Activated T-cell treated with anti-CD3 and anti-CD28 coated beads, Interleukin-2, amount 50 U/mL, for 72 hours (primary cell): Measurements from ENCODE around the gene FLCN. TPM values are rescaled to one million over a fixed set of nuclear protein-coding genes. Genes with fewer than 3 reads are reported as not detected.

Experiments used
- ATAC-seq, 2 donors: fragments of 150-1000 bp; cut with Tn5 transposase; replicated peaks in 1 of 2; 2 replicates each; pipeline ENCODE4 v1.10.0; 2021; ENCODE audit warnings: moderate library complexity in 2 of 2, mild to moderate bottlenecking in 1 of 2
- DNase-seq, 2 donors: peaks; one replicate each; pipeline ENCODE4 v3.0.0; 2021 to 2022; ENCODE audit warnings: mixed read lengths in 1 of 2
- H3K27ac Mint-ChIP-seq: one replicate; pipeline ENCODE4 v1.8.0; 2022; ENCODE audit warnings: mild to moderate bottlenecking, moderate library complexity, mixed read lengths
- H3K27me3 Mint-ChIP-seq: one replicate; pipeline ENCODE4 v1.8.0; 2022; ENCODE audit warnings: low read depth, mixed read lengths
- H3K36me3 Mint-ChIP-seq, 2 donors: one replicate each; pipeline ENCODE4 v1.8.0; 2022; ENCODE audit warnings: mixed read lengths in 2 of 2, mild to moderate bottlenecking in 1 of 2; ENCODE audit not compliant: insufficient read depth in 2 of 2
- H3K4me1 Mint-ChIP-seq: one replicate; pipeline ENCODE4 v1.8.0; 2022; ENCODE audit warnings: low read depth, mixed read lengths
- H3K4me3 Mint-ChIP-seq, 2 donors: one replicate each; pipeline ENCODE4 v1.8.0; 2022; ENCODE audit warnings: mild to moderate bottlenecking in 2 of 2, mixed read lengths in 2 of 2, moderate library complexity in 2 of 2
- H3K9me3 Mint-ChIP-seq, 2 donors: one replicate each; pipeline ENCODE4 v1.8.0; 2022; ENCODE audit warnings: mixed read lengths in 2 of 2
- total RNA-seq, 2 donors: library from RNA; stranded (reverse); gene quantifications; one replicate each; pipeline ENCODE4 v1.2.3, GENCODE V29; 2022

Gene FLCN
- total RNA-seq, 2 donors from 2014 or later, result 27.3 to 29.2 TPM

- DNase-seq (no peak), ATAC-seq (no peak)
- Mint-ChIP-seq H3K27me3 (no peaks in the 10 kb centered on the region), H3K4me1 (peaks cover 2% of the 10 kb centered on the region), H3K9me3 (no peaks in the 10 kb centered on the region), H3K4me3 (no peak overlapping the region), H3K36me3 (peaks cover 6 to 9% of the 10 kb centered on the region in 2 donors), H3K27ac (no peak overlapping the region)
These were observed 7.3 kb downstream of the FLCN start for GRCh38 chr17:17229416-17230384.

- ATAC-seq (no peak), DNase-seq (no peak)
- H3K27me3 Mint-ChIP-seq, result no peaks in the 10 kb centered on the region
- H3K4me3 Mint-ChIP-seq, result no peak overlapping the region
- no peaks in the 10 kb centered on the region for H3K4me1 Mint-ChIP-seq
- H3K9me3 Mint-ChIP-seq, result no peaks in the 10 kb centered on the region
- no peak overlapping the region for H3K27ac Mint-ChIP-seq
- H3K36me3 Mint-ChIP-seq, result peaks cover 7 to 13% of the 10 kb centered on the region in 2 donors
These were observed 8.3 kb downstream of the FLCN start for GRCh38 chr17:17228521-17229279.

- Mint-ChIP-seq H3K36me3 (peaks cover 8 to 13% of the 10 kb centered on the region in 2 donors), H3K27me3 (no peaks in the 10 kb centered on the region), H3K4me1 (no peaks in the 10 kb centered on the region), H3K9me3 (no peaks in the 10 kb centered on the region), H3K4me3 (no peak overlapping the region), H3K27ac (no peak overlapping the region)
- DNase-seq (no peak), ATAC-seq (no peak)
These were observed 9.1 kb downstream of the FLCN start for GRCh38 chr17:17227608-17228520.

GRCh38 chr17:17226451-17227265, 10.3 kb downstream of the FLCN start:
- H3K36me3 Mint-ChIP-seq, result peaks cover 10 to 13% of the 10 kb centered on the region in 2 donors
- H3K27ac Mint-ChIP-seq, result no peak overlapping the region
- DNase-seq (no peak), ATAC-seq (no peak)
- no peaks in the 10 kb centered on the region for H3K9me3 Mint-ChIP-seq
- no peak overlapping the region for H3K4me3 Mint-ChIP-seq
- H3K27me3 Mint-ChIP-seq, result no peaks in the 10 kb centered on the region
- H3K4me1 Mint-ChIP-seq, result no peaks in the 10 kb centered on the region

- H3K4me1 Mint-ChIP-seq, result no peaks in the 10 kb centered on the region
- ATAC-seq (no peak), DNase-seq (no peak)
- H3K9me3 Mint-ChIP-seq, result no peaks in the 10 kb centered on the region
- no peaks in the 10 kb centered on the region for H3K27me3 Mint-ChIP-seq
- peaks cover 10 to 16% of the 10 kb centered on the region in 2 donors for H3K36me3 Mint-ChIP-seq
- no peak overlapping the region for H3K4me3 Mint-ChIP-seq
- no peak overlapping the region for H3K27ac Mint-ChIP-seq
These were observed 11.1 kb downstream of the FLCN start for GRCh38 chr17:17225901-17226300.

- Mint-ChIP-seq H3K27ac (no peak overlapping the region), H3K4me3 (no peak overlapping the region), H3K27me3 (no peaks in the 10 kb centered on the region), H3K4me1 (no peaks in the 10 kb centered on the region), H3K9me3 (no peaks in the 10 kb centered on the region), H3K36me3 (peaks cover 10 to 14% of the 10 kb centered on the region in 2 donors)
- DNase-seq (no peak), ATAC-seq (no peak)
These were observed 12.8 kb downstream of the FLCN start for GRCh38 chr17:17224137-17224536.

DNA sequence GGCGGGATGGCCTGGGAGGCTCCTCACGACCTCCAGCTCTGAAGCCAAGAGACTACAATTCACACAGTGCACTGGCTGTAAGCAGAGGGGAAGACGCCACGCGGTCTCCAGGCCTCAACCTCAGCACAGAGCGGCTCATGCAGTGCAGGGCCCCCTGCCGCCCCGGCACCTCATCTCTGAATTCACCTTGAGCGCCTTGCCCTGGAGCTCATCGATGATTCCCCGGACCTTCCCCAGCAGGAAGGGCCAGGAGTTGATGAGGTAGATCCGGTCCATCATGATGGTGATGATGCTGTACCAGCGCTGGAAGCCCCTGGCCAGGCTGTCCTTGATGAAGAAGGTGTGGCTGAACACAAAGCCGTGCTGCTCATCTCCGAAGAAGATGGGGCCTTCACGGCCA, 13.2 kb downstream of the FLCN start:
- ATAC-seq, result no peak
- Mint-ChIP-seq H3K9me3 (no peaks in the 10 kb centered on the region), H3K27ac (peak overlapping the region; percentile 28), H3K4me3 (no peak overlapping the region), H3K4me1 (no peaks in the 10 kb centered on the region), H3K36me3 (peaks cover 10 to 13% of the 10 kb centered on the region in 2 donors), H3K27me3 (no peaks in the 10 kb centered on the region)
- DNase-seq, result no peak

- no peak overlapping the region for H3K4me3 Mint-ChIP-seq
- no peaks in the 10 kb centered on the region for H3K9me3 Mint-ChIP-seq
- no peak for DNase-seq
- peaks cover 10 to 23% of the 10 kb centered on the region in 2 donors for H3K36me3 Mint-ChIP-seq
- no peaks in the 10 kb centered on the region for H3K4me1 Mint-ChIP-seq
- H3K27me3 Mint-ChIP-seq, result no peaks in the 10 kb centered on the region
- H3K27ac Mint-ChIP-seq, result no peak overlapping the region
- ATAC-seq, result no peak
These were observed 15.6 kb downstream of the FLCN start for GRCh38 chr17:17221329-17221728.

DNA sequence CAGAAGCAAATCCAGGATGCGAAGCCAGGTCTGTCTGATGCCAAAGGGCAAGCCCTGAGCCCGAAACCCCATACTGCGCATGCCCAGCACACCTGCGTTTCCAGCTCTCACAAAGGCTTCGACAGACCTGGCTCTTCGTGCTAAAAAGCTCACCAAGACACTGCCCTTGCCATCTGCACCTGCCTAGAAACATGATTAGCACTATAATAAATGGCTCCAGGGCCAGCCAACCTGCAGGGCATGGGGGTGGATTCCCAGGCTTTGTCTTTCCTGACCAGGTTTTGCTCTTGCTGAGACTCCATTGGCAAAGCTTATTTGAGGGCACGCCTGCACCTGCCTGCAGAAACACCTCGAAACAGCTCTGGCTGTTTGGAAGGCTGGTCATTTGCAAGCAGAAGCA, 16.4 kb downstream of the FLCN start:
- ATAC-seq (no peak), DNase-seq (no peak)
- no peak overlapping the region for H3K27ac Mint-ChIP-seq
- no peak overlapping the region for H3K4me3 Mint-ChIP-seq
- H3K4me1 Mint-ChIP-seq, result no peaks in the 10 kb centered on the region
- H3K9me3 Mint-ChIP-seq, result no peaks in the 10 kb centered on the region
- H3K27me3 Mint-ChIP-seq, result no peaks in the 10 kb centered on the region
- peaks cover 9 to 23% of the 10 kb centered on the region in 2 donors for H3K36me3 Mint-ChIP-seq

DNA sequence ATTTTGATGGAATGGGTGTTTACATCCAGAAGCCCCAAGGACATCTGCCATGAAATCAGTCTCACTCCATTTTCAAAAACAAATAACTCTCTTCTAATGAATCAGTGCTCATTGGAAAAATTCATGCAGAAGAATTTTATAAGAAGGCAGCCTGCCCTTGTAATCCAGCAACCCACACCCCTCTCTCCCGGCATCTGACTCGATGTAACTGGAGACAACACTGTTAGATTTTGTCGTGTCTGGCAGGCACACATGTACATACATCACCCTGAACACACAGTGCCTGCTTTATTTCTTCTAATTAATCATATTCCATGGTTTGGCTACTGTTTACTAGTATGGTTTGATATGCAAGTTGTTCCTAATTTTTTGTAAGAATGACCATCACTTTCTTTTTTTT, 19.0 kb downstream of the FLCN start:
- no peak overlapping the region for H3K4me3 Mint-ChIP-seq
- no peak for ATAC-seq
- no peaks in the 10 kb centered on the region for H3K27me3 Mint-ChIP-seq
- no peak for DNase-seq
- no peak overlapping the region for H3K27ac Mint-ChIP-seq
- H3K4me1 Mint-ChIP-seq, result no peaks in the 10 kb centered on the region
- no peaks in the 10 kb centered on the region for H3K9me3 Mint-ChIP-seq
- peaks cover 2 to 14% of the 10 kb centered on the region in 2 donors for H3K36me3 Mint-ChIP-seq

- Mint-ChIP-seq H3K4me3 (no peak overlapping the region), H3K9me3 (no peaks in the 10 kb centered on the region), H3K27ac (peak overlapping the region; percentile 7), H3K4me1 (no peaks in the 10 kb centered on the region), H3K27me3 (no peaks in the 10 kb centered on the region), H3K36me3 (peaks cover 0 to 14% of the 10 kb centered on the region in 2 donors)
- no peak for DNase-seq
- ATAC-seq, result no peak
These were observed 20.2 kb downstream of the FLCN start for GRCh38 chr17:17216776-17217175.

DNA sequence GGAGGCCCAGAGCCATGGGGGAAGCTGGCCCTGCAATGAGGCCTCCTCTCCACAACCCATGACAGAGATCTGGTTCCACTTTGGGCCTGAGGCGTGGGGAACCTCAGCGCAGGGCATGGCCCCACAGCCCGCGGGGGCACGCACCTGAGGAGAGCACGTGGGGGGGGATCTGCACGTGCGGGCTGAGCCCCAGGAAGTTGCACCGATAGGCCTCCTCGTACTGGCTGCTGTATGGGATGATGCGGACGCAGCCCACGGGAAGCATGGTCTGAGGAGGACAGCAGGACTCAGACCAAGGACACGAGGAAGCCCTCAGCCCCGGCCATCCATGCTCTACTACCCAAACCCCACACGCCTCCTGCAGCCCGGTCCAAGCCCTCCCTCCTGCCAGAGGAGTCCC, 20.7 kb downstream of the FLCN start:
- no peak for ATAC-seq
- Mint-ChIP-seq H3K27me3 (no peaks in the 10 kb centered on the region), H3K4me3 (no peak overlapping the region), H3K27ac (no peak overlapping the region), H3K4me1 (no peaks in the 10 kb centered on the region), H3K36me3 (peaks cover 0 to 14% of the 10 kb centered on the region in 2 donors), H3K9me3 (no peaks in the 10 kb centered on the region)
- DNase-seq, result no peak
